GM21515 (cell line): ENCODE measurements around the gene HSD17B7.

ENCODE experiments used
- ATAC-seq: cut with Tn5 transposase; IDR thresholded peaks from one replicate; pipeline ENCODE4 v1.9.1; 2021; ENCODE audit not compliant: unreplicated experiment

The HSD17B7 gene

GRCh38 chr1:162855461-162856150 is 65.1 kb downstream of the HSD17B7 start:
- no peak for ATAC-seq

- ATAC-seq = no peak
Observed at GRCh38 chr1:162856260-162856659, 65.8 kb downstream of the HSD17B7 start.

- no peak for ATAC-seq
Observed at GRCh38 chr1:162857850-162858249, 67.3 kb downstream of the HSD17B7 start.

GRCh38 chr1:162859191-162859590 is 68.7 kb downstream of the HSD17B7 start:
- no peak for ATAC-seq

DNA sequence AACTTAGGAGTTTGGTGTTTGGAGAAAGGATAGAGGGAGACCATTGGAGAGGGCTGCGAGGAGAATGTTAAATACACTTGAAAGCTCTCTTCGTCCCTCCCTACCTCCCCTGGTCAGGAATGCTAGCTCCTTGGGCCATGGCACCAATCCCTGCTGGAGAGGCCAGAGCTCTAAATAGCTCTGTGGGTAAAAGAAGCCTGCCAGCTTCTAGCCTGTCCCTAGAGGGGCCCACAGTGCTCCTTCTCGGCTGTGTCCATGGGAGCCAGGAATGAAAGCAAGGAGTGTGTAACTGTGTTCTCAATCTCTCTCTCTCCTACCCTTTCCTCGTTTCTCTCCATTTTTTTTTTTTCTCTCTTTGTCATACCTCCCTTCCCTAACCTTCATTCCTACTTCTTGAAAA is 70.6 kb downstream of the HSD17B7 start, which contains the start of gene CCDC190:
Gene CCDC190, minus strand, starts transcription at position 75 of the 400 bp plus-strand sequence. CDS start 1,529 bp downstream, outside the sequence.
- no peak for ATAC-seq

DNA sequence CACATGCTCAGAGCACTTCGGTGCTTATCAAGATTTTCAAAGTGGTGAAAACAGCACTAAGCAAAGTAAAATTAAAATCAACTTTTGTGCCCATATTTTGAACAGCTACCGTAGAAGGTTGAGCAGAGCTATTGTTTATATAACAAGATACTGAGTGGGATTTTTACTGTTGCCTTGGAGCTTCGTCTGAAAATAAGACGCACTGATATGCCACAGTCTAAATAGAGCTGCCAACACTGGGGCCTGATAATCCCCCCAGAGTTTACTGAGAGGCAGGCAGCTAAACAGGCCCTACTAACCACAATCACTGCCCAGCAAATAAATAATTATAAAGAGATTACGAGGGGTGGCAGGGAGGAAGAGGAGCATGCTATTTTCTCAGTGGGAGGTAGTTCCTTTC is 71.1 kb downstream of the HSD17B7 start:
- no peak for ATAC-seq
